Glutamatergic neuron (in vitro differentiated cells): ENCODE measurements around the gene METTL15. TPM values are rescaled to one million over a fixed set of nuclear protein-coding genes. Genes with fewer than 3 reads are reported as not detected.

Experiments used
- DNase-seq: peaks from one replicate; pipeline ENCODE4 v3.0.0; 2022
- H3K27ac Mint-ChIP-seq: one replicate; pipeline ENCODE4 v1.8.0; 2020; ENCODE audit warnings: mild to moderate bottlenecking, mixed read lengths, inconsistent platforms; ENCODE audit not compliant: unreplicated experiment
- H3K27me3 Mint-ChIP-seq: one replicate; pipeline ENCODE4 v1.8.0; 2020; ENCODE audit warnings: mild to moderate bottlenecking, moderate library complexity, mixed read lengths, inconsistent platforms; ENCODE audit not compliant: unreplicated experiment
- H3K36me3 Mint-ChIP-seq: one replicate; pipeline ENCODE4 v1.8.0; 2020; ENCODE audit warnings: mild to moderate bottlenecking, mixed read lengths, inconsistent platforms; ENCODE audit not compliant: unreplicated experiment
- H3K4me1 Mint-ChIP-seq: one replicate; pipeline ENCODE4 v1.8.0; 2020; ENCODE audit warnings: mild to moderate bottlenecking, low read depth, mixed read lengths, inconsistent platforms; ENCODE audit not compliant: unreplicated experiment
- H3K4me3 Mint-ChIP-seq: one replicate; pipeline ENCODE4 v1.8.0; 2020; ENCODE audit warnings: mild to moderate bottlenecking, mixed read lengths, inconsistent platforms; ENCODE audit not compliant: unreplicated experiment
- H3K9me3 Mint-ChIP-seq: one replicate; pipeline ENCODE4 v1.8.0; 2020; ENCODE audit warnings: mild to moderate bottlenecking, moderate library complexity, mixed read lengths, inconsistent platforms; ENCODE audit not compliant: unreplicated experiment
- total RNA-seq: library from RNA; stranded (reverse); fragmentation: NEBNext Ultra II Directional; extraction: Animal tissue kit (Norgen Biotek cat#: 25700); gene quantifications from one replicate; pipeline ENCODE4 v1.2.1, GENCODE V29; 2021; ENCODE audit not compliant: unreplicated experiment
- TF ChIP-seq, protein P1 (sequence below): fragments of 200-600 bp; sonication (generic); IDR thresholded peaks from one replicate; pipeline ENCODE4 v1.5.0; 2021; ENCODE audit not compliant: partially characterized antibody, unreplicated experiment

METTL15 gene
- total RNA-seq, 1 donor from 2014 or later, result 8.2 TPM

DNA sequence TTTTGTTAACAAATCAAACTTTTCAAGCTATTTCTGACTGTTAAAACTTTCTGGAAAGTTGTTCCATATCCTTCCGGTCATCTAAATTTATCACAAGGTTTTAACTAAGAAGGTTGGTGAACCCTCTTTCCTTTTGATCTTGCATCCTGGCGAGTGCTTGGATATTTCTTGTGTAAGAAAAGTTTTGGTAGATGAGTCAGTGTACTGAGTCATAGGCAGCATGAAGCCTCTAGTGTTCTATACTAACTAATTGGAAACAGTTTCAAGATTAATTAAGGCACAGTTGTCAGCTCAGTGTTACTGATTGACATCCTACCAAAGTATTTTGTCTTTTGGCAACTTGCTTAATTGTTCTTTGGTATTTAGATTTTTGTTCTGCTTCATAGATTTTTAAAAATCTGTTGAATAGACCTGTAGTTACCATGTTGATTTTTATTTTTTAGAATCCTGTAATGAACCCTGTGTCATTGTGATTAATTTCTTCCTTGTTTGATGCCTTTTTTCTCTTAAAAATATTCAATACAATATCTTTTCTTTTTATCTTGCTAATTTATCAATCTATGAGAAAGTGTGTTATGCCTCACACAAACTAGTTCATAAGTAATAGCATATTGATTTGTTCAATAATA lies 38.0 kb downstream of the METTL15 start:
- H3K4me1 Mint-ChIP-seq, result no peaks in the 10 kb centered on the region
- no peak overlapping the region for H3K4me3 Mint-ChIP-seq
- no peak overlapping the region for H3K27ac Mint-ChIP-seq
- peaks cover under 1% of the 10 kb centered on the region for H3K9me3 Mint-ChIP-seq
- H3K27me3 Mint-ChIP-seq, result no peaks in the 10 kb centered on the region
- peaks cover under 1% of the 10 kb centered on the region for H3K36me3 Mint-ChIP-seq
- DNase-seq, result no peak
- TF ChIP-seq, protein P1, sequence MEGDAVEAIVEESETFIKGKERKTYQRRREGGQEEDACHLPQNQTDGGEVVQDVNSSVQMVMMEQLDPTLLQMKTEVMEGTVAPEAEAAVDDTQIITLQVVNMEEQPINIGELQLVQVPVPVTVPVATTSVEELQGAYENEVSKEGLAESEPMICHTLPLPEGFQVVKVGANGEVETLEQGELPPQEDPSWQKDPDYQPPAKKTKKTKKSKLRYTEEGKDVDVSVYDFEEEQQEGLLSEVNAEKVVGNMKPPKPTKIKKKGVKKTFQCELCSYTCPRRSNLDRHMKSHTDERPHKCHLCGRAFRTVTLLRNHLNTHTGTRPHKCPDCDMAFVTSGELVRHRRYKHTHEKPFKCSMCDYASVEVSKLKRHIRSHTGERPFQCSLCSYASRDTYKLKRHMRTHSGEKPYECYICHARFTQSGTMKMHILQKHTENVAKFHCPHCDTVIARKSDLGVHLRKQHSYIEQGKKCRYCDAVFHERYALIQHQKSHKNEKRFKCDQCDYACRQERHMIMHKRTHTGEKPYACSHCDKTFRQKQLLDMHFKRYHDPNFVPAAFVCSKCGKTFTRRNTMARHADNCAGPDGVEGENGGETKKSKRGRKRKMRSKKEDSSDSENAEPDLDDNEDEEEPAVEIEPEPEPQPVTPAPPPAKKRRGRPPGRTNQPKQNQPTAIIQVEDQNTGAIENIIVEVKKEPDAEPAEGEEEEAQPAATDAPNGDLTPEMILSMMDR, result no peak

DNA sequence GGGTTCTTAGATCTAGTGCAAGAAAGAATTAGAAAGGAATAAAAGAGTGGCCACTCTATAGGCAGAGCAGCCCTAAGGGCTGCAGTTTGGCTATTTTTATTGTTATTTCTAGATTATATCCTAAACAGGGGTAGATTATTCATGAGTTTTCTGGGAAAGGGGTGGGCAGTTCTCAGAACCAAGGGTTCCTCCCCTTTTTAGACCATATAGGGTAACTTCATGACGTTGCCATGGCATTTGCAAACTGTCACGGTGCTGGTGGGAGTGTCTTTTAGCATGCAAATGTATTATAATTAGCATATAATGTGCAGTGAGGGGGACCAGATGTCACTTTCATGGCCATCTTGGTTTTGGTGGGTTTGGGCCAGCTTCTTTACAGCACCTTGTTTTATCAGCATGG lies 44.6 kb downstream of the METTL15 start:
- H3K4me1 Mint-ChIP-seq, result no peaks in the 10 kb centered on the region
- no peaks in the 10 kb centered on the region for H3K27me3 Mint-ChIP-seq
- peaks cover 2% of the 10 kb centered on the region for H3K9me3 Mint-ChIP-seq
- H3K4me3 Mint-ChIP-seq, result no peak overlapping the region
- H3K36me3 Mint-ChIP-seq, result peaks cover 3% of the 10 kb centered on the region
- TF ChIP-seq, protein P1, result no peak
- no peak overlapping the region for H3K27ac Mint-ChIP-seq
- DNase-seq, result no peak

DNA sequence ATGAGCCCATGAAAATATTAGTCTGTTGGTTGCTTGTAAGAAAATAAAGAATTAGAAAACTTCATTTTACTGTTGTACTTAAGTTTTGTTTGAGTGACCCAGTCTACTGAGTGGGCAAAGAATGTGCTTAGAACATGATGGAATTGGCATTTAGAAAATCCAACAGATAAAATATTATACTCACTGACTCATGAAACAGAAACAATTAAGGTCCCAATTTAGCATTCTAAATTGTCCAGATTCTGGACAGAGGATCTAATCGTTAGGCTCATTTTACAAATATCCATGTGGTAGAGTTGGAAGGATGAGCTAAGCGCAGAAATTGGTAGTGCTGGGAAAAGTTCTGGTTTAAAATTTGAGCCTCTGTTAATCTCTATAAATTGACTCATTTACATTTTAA lies 45.4 kb downstream of the METTL15 start:
- Mint-ChIP-seq H3K4me3 (no peak overlapping the region), H3K27ac (no peak overlapping the region), H3K36me3 (peaks cover 7% of the 10 kb centered on the region), H3K9me3 (peaks cover 4% of the 10 kb centered on the region), H3K27me3 (no peaks in the 10 kb centered on the region), H3K4me1 (no peaks in the 10 kb centered on the region)
- TF ChIP-seq, protein P1, result no peak
- no peak for DNase-seq

DNA sequence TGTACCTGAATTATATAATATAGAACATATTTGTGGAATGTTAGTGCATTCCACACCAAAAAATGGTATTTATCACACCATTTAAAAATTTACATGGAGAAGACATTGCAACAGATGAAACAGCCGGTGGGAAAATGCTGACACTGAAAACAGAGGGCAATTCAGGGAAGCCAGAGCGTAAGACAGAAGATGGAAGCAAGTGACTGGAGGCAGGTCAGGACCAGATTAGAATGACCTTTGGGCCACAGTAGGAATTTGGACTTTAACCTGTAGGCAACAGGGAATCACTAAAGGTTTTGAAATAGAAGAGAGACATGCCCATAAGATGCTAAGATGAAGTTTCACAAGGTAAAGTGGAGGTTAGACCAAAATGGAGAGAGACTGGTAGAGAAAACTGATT lies 60.5 kb downstream of the METTL15 start:
- Mint-ChIP-seq H3K9me3 (peaks cover 2% of the 10 kb centered on the region), H3K4me1 (peaks cover 3% of the 10 kb centered on the region), H3K4me3 (no peak overlapping the region), H3K36me3 (no peaks in the 10 kb centered on the region), H3K27me3 (no peaks in the 10 kb centered on the region), H3K27ac (no peak overlapping the region)
- TF ChIP-seq, protein P1, result no peak
- no peak for DNase-seq

DNA sequence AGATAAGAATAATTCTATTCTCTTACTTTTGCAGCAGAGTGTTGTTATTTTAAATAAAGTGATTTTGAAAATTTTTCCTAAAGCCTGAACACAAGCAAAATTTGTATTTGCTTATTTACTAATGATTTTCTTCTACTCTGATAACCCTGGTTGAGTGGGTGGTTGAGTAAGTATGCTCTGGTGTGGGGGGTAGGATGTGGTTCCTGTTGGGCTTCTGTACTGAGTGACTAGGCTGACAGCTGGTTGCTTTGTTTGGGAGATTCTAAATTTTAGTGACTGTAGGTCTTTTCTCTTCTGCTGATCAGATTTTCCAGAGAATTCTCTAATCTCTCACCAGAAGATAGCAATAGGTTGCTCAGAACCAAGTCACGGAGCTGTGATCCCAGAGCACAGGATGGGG lies 61.6 kb downstream of the METTL15 start:
- H3K27me3 Mint-ChIP-seq, result no peaks in the 10 kb centered on the region
- H3K4me1 Mint-ChIP-seq, result peaks cover 3% of the 10 kb centered on the region
- DNase-seq, result no peak
- H3K4me3 Mint-ChIP-seq, result no peak overlapping the region
- peaks cover 2% of the 10 kb centered on the region for H3K9me3 Mint-ChIP-seq
- no peaks in the 10 kb centered on the region for H3K36me3 Mint-ChIP-seq
- TF ChIP-seq, protein P1, result no peak
- no peak overlapping the region for H3K27ac Mint-ChIP-seq
